ENCODE results near the gene TBXA2R.
A peak's percentile ranks its signal among the peaks of the same experiment; 100 is the strongest.
"Not testable (repeated sequence)": the region's sequence is repeated elsewhere in the genome, so short reads cannot be mapped to it uniquely, and the experiment has no call there.

The TBXA2R gene

GRCh38 chr19:3638208-3639193, 31.8 kb upstream of the TBXA2R start:
- DNase-seq: no peak

GRCh38 chr19:3637621-3638020, 30.9 kb upstream of the TBXA2R start:
- DNase-seq: no peak

GRCh38 chr19:3636962-3637361, 30.3 kb upstream of the TBXA2R start:
- DNase-seq: no peak

- DNase-seq: no peak
Measured at GRCh38 chr19:3636506-3636905, 29.8 kb upstream of the TBXA2R start.

- no peak for DNase-seq
Measured at GRCh38 chr19:3634496-3635045, 27.9 kb upstream of the TBXA2R start.

- DNase-seq: no peak
Measured at GRCh38 chr19:3633559-3633988, 26.9 kb upstream of the TBXA2R start.

- no peak for DNase-seq
Measured at GRCh38 chr19:3632739-3633558, 26.3 kb upstream of the TBXA2R start.

GRCh38 chr19:3632098-3632497, 25.4 kb upstream of the TBXA2R start:
- DNase-seq: no peak

GRCh38 chr19:3631053-3631861, 24.6 kb upstream of the TBXA2R start:
- no peak for DNase-seq

- DNase-seq: not testable (repeated sequence)
Measured at GRCh38 chr19:3628766-3629165, 22.1 kb upstream of the TBXA2R start.

GRCh38 chr19:3627351-3627723, 20.7 kb upstream of the TBXA2R start:
- DNase-seq: no peak

- DNase-seq: peak; percentile 97
Measured at GRCh38 chr19:3626473-3627350, 20.0 kb upstream of the TBXA2R start, which contains the start of gene CACTIN. Gene CACTIN (minus strand): TSS chr19:3626790. CDS start chr19:3626762, 28 bp downstream.

- no peak for DNase-seq
Measured at GRCh38 chr19:3625996-3626472, 19.4 kb upstream of the TBXA2R start.

GRCh38 chr19:3623716-3624115, 17.0 kb upstream of the TBXA2R start:
- DNase-seq: no peak

- DNase-seq: no peak
Measured at GRCh38 chr19:3622224-3622623, 15.5 kb upstream of the TBXA2R start.

- no peak for DNase-seq
Measured at GRCh38 chr19:3621689-3622088, 15.0 kb upstream of the TBXA2R start.

- no peak for DNase-seq
Measured at GRCh38 chr19:3620817-3621547, 14.3 kb upstream of the TBXA2R start.

GRCh38 chr19:3620145-3620816, 13.6 kb upstream of the TBXA2R start:
- no peak for DNase-seq

- DNase-seq: no peak
Measured at GRCh38 chr19:3619631-3620012, 12.9 kb upstream of the TBXA2R start.
